GM12878 (cell line): ENCODE results near the gene LRRK1. TPM values are rescaled to one million over a fixed set of nuclear protein-coding genes. Genes with fewer than 3 reads are reported as not detected.

ENCODE experiments used
- ATAC-seq: fragments of 200-7000 bp; cut with Tn5 transposase; 3 replicates; pipeline ENCODE4 v1.9.1; 2020; ENCODE audit warnings: mild to moderate bottlenecking, moderate library complexity
- BruUV-seq: library from RNA; stranded (reverse); fragments of 400-500 nt; replicated peaks from 2 replicates; lab custom pipeline; 2021; lab: Mats Ljungman, UMichigan
- CTCF ChIA-PET: fragments of 300-600 bp; sonication (Branson Sonifier 250); formaldehyde crosslinking; extraction: SDS; loops from one replicate; lab custom pipeline; 2021; ENCODE audit warnings: inconsistent platforms; lab: Yijun Ruan, JAX
- POLR2A ChIA-PET: fragments of 350-600 bp; formaldehyde crosslinking; extraction: SDS; loops from one replicate; lab custom pipeline; 2021; ENCODE audit warnings: inconsistent platforms; lab: Charles Lee
- RAD21 ChIA-PET: fragments of 300-600 bp; sonication (Branson Sonifier 250); formaldehyde crosslinking; loops from one replicate; lab custom pipeline; 2023; ENCODE audit warnings: antibody characterized with exemption; ENCODE audit not compliant: unreplicated experiment; lab: Charles Lee
- SMC1A ChIA-PET: fragments of 300-600 bp; sonication (Branson Sonifier 250); formaldehyde crosslinking; loops from one replicate; lab custom pipeline; 2023; ENCODE audit not compliant: unreplicated experiment, uncharacterized antibody; lab: Charles Lee
- DNase-seq: peaks from one replicate; pipeline ENCODE4 v3.0.0-alpha.2; 2011; ENCODE audit warnings: low read depth, low spot score
- FAIRE-seq: peaks from 3 replicates; lab custom pipeline; 2011; peaks lifted over from hg19 to GRCh38; lab: Jason Lieb, UNC
- H2AFZ ChIP-seq: 2 replicates; pipeline ENCODE4 v1.6.0; 2011; ENCODE audit warnings: low read depth, low read length, control low read depth; ENCODE audit not compliant: control insufficient read depth
- H3K27ac ChIP-seq: 2 replicates; pipeline ENCODE4 v1.5.1; 2011; ENCODE audit warnings: control low read depth; ENCODE audit not compliant: control insufficient read depth, insufficient read depth
- H3K27me3 ChIP-seq, 2 experiments: replicated peaks in 1 of 2; 2 replicates each; pipeline versions ENCODE4 v1.6.0 to v1.6.1; 2011; ENCODE audit warnings: low read length in 1 of 2; ENCODE audit not compliant: control insufficient read depth in 2 of 2, insufficient read depth in 2 of 2
- H3K36me3 ChIP-seq, 2 experiments: 2 replicates each; pipeline ENCODE4 v1.5.1; 2011; ENCODE audit warnings: low read length in 1 of 2; ENCODE audit not compliant: control insufficient read depth in 2 of 2, insufficient read depth in 2 of 2
- H3K4me1 ChIP-seq: 2 replicates; pipeline ENCODE4 v1.6.1; 2011; ENCODE audit warnings: mild to moderate bottlenecking, low read length, moderate library complexity, mixed read lengths; ENCODE audit not compliant: control insufficient read depth, insufficient read depth
- H3K4me2 ChIP-seq: 2 replicates; pipeline ENCODE4 v1.6.0; 2011; ENCODE audit warnings: control low read depth; ENCODE audit not compliant: control insufficient read depth, insufficient read depth
- H3K4me3 ChIP-seq: fragments of 200-600 bp; sonication (generic); 2 replicates; pipeline ENCODE4 v1.5.1; 2016
- H3K79me2 ChIP-seq: 2 replicates; pipeline ENCODE4 v1.6.0; 2011; ENCODE audit warnings: low read length; ENCODE audit not compliant: control insufficient read depth, insufficient read depth
- H3K9ac ChIP-seq: 2 replicates; pipeline ENCODE4 v1.8.0; 2011; ENCODE audit warnings: low read length, control low read depth, mixed read lengths; ENCODE audit not compliant: control insufficient read depth, insufficient read depth
- H3K9me3 ChIP-seq: replicated peaks from 3 replicates; pipeline ENCODE4 v1.5.1; 2011; ENCODE audit warnings: mild to moderate bottlenecking, low read length; ENCODE audit not compliant: control insufficient read depth, insufficient read depth
- H4K20me1 ChIP-seq: 2 replicates; pipeline ENCODE4 v1.6.0; 2011; ENCODE audit not compliant: control insufficient read depth, insufficient read depth
- ATF3 ChIP-seq: IDR thresholded peaks from 2 replicates; pipeline ENCODE4 v1.6.1; 2011; ENCODE audit warnings: low read depth, mild to moderate bottlenecking, low read length, moderate library complexity, borderline replicate concordance; ENCODE audit errors: extremely low read depth
- BMI1 ChIP-seq: fragments of 450-650 bp; IDR thresholded peaks from 2 replicates; pipeline ENCODE4 v1.6.1; 2016; ENCODE audit warnings: mild to moderate bottlenecking, moderate library complexity, borderline replicate concordance
- CBX3 ChIP-seq: fragments of 200-600 bp; sonication (generic); IDR thresholded peaks from 2 replicates; pipeline ENCODE4 v1.6.1; 2016; ENCODE audit warnings: low read depth, borderline replicate concordance
- CHD4 ChIP-seq: fragments of 200-600 bp; sonication (generic); IDR thresholded peaks from 2 replicates; pipeline ENCODE4 v1.6.1; 2016; ENCODE audit warnings: mild to moderate bottlenecking
- ELK1 ChIP-seq: IDR thresholded peaks from 2 replicates; pipeline ENCODE4 v1.6.1; 2012; ENCODE audit warnings: low read depth, low read length, improper control_type of control experiment
- FOXM1 ChIP-seq: IDR thresholded peaks from 2 replicates; pipeline ENCODE4 v1.6.1; 2012; ENCODE audit warnings: low read depth, mild to moderate bottlenecking, inconsistent platforms, low read length, moderate library complexity
- IRF4 ChIP-seq: IDR thresholded peaks from 2 replicates; pipeline ENCODE4 v1.6.1; 2011; ENCODE audit warnings: low read depth, low read length
- IRF5 ChIP-seq: fragments of 450-650 bp; IDR thresholded peaks from 2 replicates; pipeline ENCODE4 v1.6.1; 2017; ENCODE audit warnings: borderline replicate concordance
- NFIC ChIP-seq: IDR thresholded peaks from 2 replicates; pipeline ENCODE4 v1.6.1; 2012; ENCODE audit warnings: low read depth, mild to moderate bottlenecking, inconsistent platforms, low read length, moderate library complexity
- SP1 ChIP-seq: IDR thresholded peaks from one replicate; pipeline ENCODE4 v1.6.1; 2011; ENCODE audit warnings: low read depth, low read length
- SPI1 ChIP-seq: IDR thresholded peaks from 2 replicates; pipeline ENCODE4 v1.6.1; 2011; ENCODE audit warnings: low read depth, mild to moderate bottlenecking, low read length, moderate library complexity, borderline replicate concordance; ENCODE audit not compliant: insufficient read depth
- TARDBP ChIP-seq: IDR thresholded peaks from 2 replicates; pipeline ENCODE4 v1.6.1; 2016; ENCODE audit warnings: borderline replicate concordance
- WGBS: methylation state at CpG from one replicate; pipeline ENCODE4 v1.1.6; 2016; ENCODE audit warnings: low lambda C conversion rate; ENCODE audit not compliant: insufficient replicate concordance, insufficient coverage; ENCODE audit errors: missing lambda C conversion rate; 5-methylcytosine and 5-hydroxymethylcytosine counted together
- in situ Hi-C: fragments of 300-500 bp; cut with MboI; formaldehyde crosslinking; loops from 9 replicates; pipeline ENCODE4 v1.14.3; 2018; ENCODE audit warnings: mixed read lengths
- intact Hi-C: fragments of 100-400 bp; cut with micrococcal nuclease; formaldehyde crosslinking; loops from one replicate; pipeline ENCODE4 v1.14.2; 2022; ENCODE audit not compliant: unreplicated experiment
- polyA plus RNA-seq, 11 experiments: library from polyadenylated mRNA; depleted of rRNA in 4 of 11; unstranded in 6 of 11; stranded (reverse) in 5 of 11; fragments of >200 nt; fragmentation: Nextera tagmentation in 4 of 11; fragmentation: Illumina TruSeq in 1 of 11; extraction: Ambion mirVana in 4 of 11; extraction: Trizol in 1 of 11; gene quantifications; 1 replicate in 1 of 11; 2 replicates in 10 of 11; pipeline versions ENCODE4 v1.2.1 to v1.2.3, GENCODE V29; 2011 to 2016; ENCODE audit warnings: inconsistent platforms in 2 of 11, missing spikeins in 2 of 11, low read depth in 1 of 11
- total RNA-seq, 4 experiments: library from RNA; depleted of rRNA in 3 of 4; stranded (reverse); fragments of >200 nt in 3 of 4; fragmentation: Illumina TruSeq in 1 of 4; extraction: Trizol in 1 of 4; gene quantifications; 2 replicates each; pipeline versions ENCODE4 v1.2.1 to v1.2.3, GENCODE V29; 2013 to 2021

LRRK1 gene
- total and polyA plus RNA-seq, 10 of the 15 experiments (the other 5 are each of a cell fraction or from before 2014, with no cell fraction given) = 2.2 to 58.3 (median 17.9) TPM

DNA sequence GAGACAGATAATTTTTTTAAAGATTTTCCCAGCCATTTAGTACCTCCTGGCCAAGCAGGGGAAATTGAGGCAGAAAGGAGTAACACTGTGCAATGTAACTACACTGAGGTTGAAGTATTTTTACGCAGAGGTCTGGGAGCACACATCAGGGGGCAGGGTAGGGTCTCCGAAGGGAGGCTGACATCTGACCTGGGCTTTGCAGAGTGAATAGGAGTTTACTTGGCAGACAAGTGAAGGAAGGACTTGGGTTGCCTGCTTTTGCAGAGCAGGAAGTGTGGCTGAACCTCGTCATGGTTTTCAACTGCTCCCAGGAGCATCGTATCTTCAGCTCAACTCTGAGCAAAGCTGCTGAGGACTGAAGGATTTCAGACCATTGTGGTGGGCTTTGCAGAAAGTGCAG, 66.2 kb downstream of the LRRK1 start:
- Histone ChIP-seq H3K9ac (no peak overlapping the region), H4K20me1 (no peaks in the 10 kb centered on the region), H3K36me3 (peaks cover 10 to 25% of the 10 kb centered on the region in 2 experiments), H3K9me3 (no peaks in the 10 kb centered on the region), H3K27ac (no peak overlapping the region), H3K4me1 (peaks cover 4% of the 10 kb centered on the region; the same call in 1 of the 2 replicates), H2AFZ (no peak overlapping the region), H3K4me3 (no peak overlapping the region), H3K4me2 (no peak overlapping the region), H3K79me2 (no peaks in the 10 kb centered on the region), H3K27me3 (no peaks in the 10 kb centered on the region)
- ChIA-PET CTCF (interaction anchor here (1.2 to 1.7 kb wide), 2 partner anchors 21 to 67 kb away, joined by 3 to 5 read pairs; no protein-coding TSS in a partner anchor), POLR2A (interaction anchor here (1.4 kb wide), 1 partner anchor 10 kb away, joined by 4 read pairs; no protein-coding TSS in a partner anchor), SMC1A (interaction anchor here (1.2 to 1.5 kb wide), 4 partner anchors 10 to 68 kb away, joined by 3 to 5 read pairs (median 3); no protein-coding TSS in a partner anchor), RAD21 (no interaction called here)
- no peak for ATAC-seq
- 84% methylated on average over 4 of the region's 4 CpGs for WGBS
- in situ Hi-C loops = no loop called here
- no TSS peak for BruUV-seq
- no peak for FAIRE-seq
- intact Hi-C loops = no loop called here
- no peak for TF ChIP-seq ATF3
- TF ChIP-seq CHD4 = no peak
- no peak for TF ChIP-seq BMI1
- no peak for TF ChIP-seq TARDBP
- no peak for DNase-seq

GRCh38 chr15:100986158-100986896, 67.2 kb downstream of the LRRK1 start:
- no peaks in the 10 kb centered on the region; the same call in 1 of the 2 replicates for H3K4me1 ChIP-seq
- H3K79me2 ChIP-seq = no peaks in the 10 kb centered on the region
- no peaks in the 10 kb centered on the region for H3K9me3 ChIP-seq
- H2AFZ ChIP-seq = no peak overlapping the region
- H3K36me3 ChIP-seq = peaks cover 10 to 25% of the 10 kb centered on the region in 2 experiments
- in situ Hi-C loops (no loop called here), intact Hi-C loops (no loop called here)
- SMC1A ChIA-PET = interaction anchor here (1.5 kb wide), 1 partner anchor 42 kb away, joined by 3 read pairs; no protein-coding TSS in a partner anchor
- WGBS = 85% methylated on average over 6 of the region's 6 CpGs
- no peaks in the 10 kb centered on the region for H4K20me1 ChIP-seq
- FAIRE-seq (no peak), ATAC-seq (no peak), DNase-seq (no peak)
- no peak overlapping the region for H3K4me3 ChIP-seq
- POLR2A ChIA-PET = no interaction called here
- no TSS peak for BruUV-seq
- H3K27me3 ChIP-seq = no peaks in the 10 kb centered on the region
- RAD21 ChIA-PET = no interaction called here
- CTCF ChIA-PET = interaction anchor here (1.2 to 1.7 kb wide), 4 partner anchors 17 to 68 kb away, joined by 3 to 6 read pairs (median 4); partner anchors contain the start of gene LRRK1
- H3K9ac ChIP-seq = no peak overlapping the region
- no peak overlapping the region for H3K4me2 ChIP-seq
- no peak overlapping the region for H3K27ac ChIP-seq
- no peak for TF ChIP-seq SP1
- TF ChIP-seq IRF5 = no peak
- no peak for TF ChIP-seq SPI1
- TF ChIP-seq ELK1 = no peak
- TF ChIP-seq IRF4 = no peak
- TF ChIP-seq NFIC = no peak
- no peak for TF ChIP-seq CBX3
- TF ChIP-seq FOXM1 = no peak
